Endothelial cell (in vitro differentiated cells): Measurements from ENCODE around the gene DLG1. TPM values are rescaled to one million over a fixed set of nuclear protein-coding genes. Genes with fewer than 3 reads are reported as not detected.
A peak's percentile ranks its signal among the peaks of the same experiment; 100 is the strongest.

ENCODE experiments used
- DNase-seq: peaks from one replicate; pipeline ENCODE4 v3.0.0; 2021; ENCODE audit warnings: low spot score
- H3K27ac Mint-ChIP-seq: one replicate; pipeline ENCODE4 v1.8.0; 2021; ENCODE audit warnings: mixed read lengths, inconsistent platforms; ENCODE audit not compliant: unreplicated experiment
- H3K27me3 Mint-ChIP-seq: one replicate; pipeline ENCODE4 v1.8.0; 2021; ENCODE audit warnings: mild to moderate bottlenecking, moderate library complexity, mixed read lengths, inconsistent platforms; ENCODE audit not compliant: unreplicated experiment
- H3K36me3 Mint-ChIP-seq: one replicate; pipeline ENCODE4 v1.8.0; 2021; ENCODE audit warnings: mild to moderate bottlenecking, low read depth, mixed read lengths, inconsistent platforms; ENCODE audit not compliant: unreplicated experiment
- H3K4me1 Mint-ChIP-seq: one replicate; pipeline ENCODE4 v1.8.0; 2021; ENCODE audit warnings: mild to moderate bottlenecking, mixed read lengths, inconsistent platforms; ENCODE audit not compliant: unreplicated experiment
- H3K4me3 Mint-ChIP-seq: one replicate; pipeline ENCODE4 v1.8.0; 2021; ENCODE audit warnings: mild to moderate bottlenecking, mixed read lengths, inconsistent platforms; ENCODE audit not compliant: unreplicated experiment
- H3K9me3 Mint-ChIP-seq: one replicate; pipeline ENCODE4 v1.8.0; 2021; ENCODE audit warnings: mixed read lengths, inconsistent platforms; ENCODE audit not compliant: unreplicated experiment
- CTCF ChIP-seq: fragments of 200-600 bp; sonication (generic); IDR thresholded peaks from one replicate; pipeline ENCODE4 v1.5.0; 2021; ENCODE audit warnings: antibody characterized with exemption; ENCODE audit not compliant: unreplicated experiment
- total RNA-seq: library from RNA; stranded (reverse); fragmentation: NEBNext Ultra II Directional; extraction: Animal tissue kit (Norgen Biotek cat#: 25700); gene quantifications from one replicate; pipeline ENCODE4 v1.2.1, GENCODE V29; 2021; ENCODE audit not compliant: unreplicated experiment

Gene DLG1
- total RNA-seq, 1 donor from 2014 or later: 75.5 TPM

GRCh38 chr3:197175503-197175902, 122.9 kb downstream of the DLG1 start:
- no peak overlapping the region for H3K27ac Mint-ChIP-seq
- no peaks in the 10 kb centered on the region for H3K9me3 Mint-ChIP-seq
- no peak for DNase-seq
- no peak for TF ChIP-seq CTCF
- no peaks in the 10 kb centered on the region for H3K36me3 Mint-ChIP-seq
- H3K4me3 Mint-ChIP-seq: no peak overlapping the region
- peaks cover 2% of the 10 kb centered on the region for H3K27me3 Mint-ChIP-seq
- no peaks in the 10 kb centered on the region for H3K4me1 Mint-ChIP-seq

- Mint-ChIP-seq H3K9me3 (no peaks in the 10 kb centered on the region), H3K36me3 (no peaks in the 10 kb centered on the region), H3K27ac (no peak overlapping the region), H3K4me1 (no peaks in the 10 kb centered on the region), H3K27me3 (peaks cover 2% of the 10 kb centered on the region), H3K4me3 (no peak overlapping the region)
- TF ChIP-seq CTCF: no peak
- DNase-seq: no peak
Measured at GRCh38 chr3:197174927-197175326, 123.5 kb downstream of the DLG1 start.

GRCh38 chr3:197173620-197174019, 124.8 kb downstream of the DLG1 start:
- H3K4me1 Mint-ChIP-seq: no peaks in the 10 kb centered on the region
- no peak overlapping the region for H3K4me3 Mint-ChIP-seq
- no peak overlapping the region for H3K27ac Mint-ChIP-seq
- no peak for TF ChIP-seq CTCF
- DNase-seq: no peak
- peaks cover 2% of the 10 kb centered on the region for H3K27me3 Mint-ChIP-seq
- H3K36me3 Mint-ChIP-seq: no peaks in the 10 kb centered on the region
- no peaks in the 10 kb centered on the region for H3K9me3 Mint-ChIP-seq

- Mint-ChIP-seq H3K36me3 (no peaks in the 10 kb centered on the region), H3K9me3 (no peaks in the 10 kb centered on the region), H3K4me3 (no peak overlapping the region), H3K4me1 (no peaks in the 10 kb centered on the region), H3K27ac (peak overlapping the region; percentile 14), H3K27me3 (peaks cover 4% of the 10 kb centered on the region)
- no peak for DNase-seq
- TF ChIP-seq CTCF: no peak
Measured at GRCh38 chr3:197171481-197172067, 126.8 kb downstream of the DLG1 start.

GRCh38 chr3:197169028-197169427, 129.4 kb downstream of the DLG1 start:
- Mint-ChIP-seq H3K36me3 (peaks cover 4% of the 10 kb centered on the region), H3K4me3 (no peak overlapping the region), H3K27ac (peak overlapping the region; percentile 75), H3K9me3 (no peaks in the 10 kb centered on the region), H3K27me3 (peaks cover 4% of the 10 kb centered on the region), H3K4me1 (peaks cover 3% of the 10 kb centered on the region)
- DNase-seq: no peak
- no peak for TF ChIP-seq CTCF
